Fibroblast of skin of scalp (primary cell): Measurements from ENCODE around the gene USP22.
A peak's percentile ranks its signal among the peaks of the same experiment; 100 is the strongest.

Experiments used
- DNase-seq: peaks from one replicate; pipeline ENCODE4 v3.0.0-alpha.2; 2013

Gene USP22

GRCh38 chr17:20999841-21000532 is 42.8 kb downstream of the USP22 start:
- no peak for DNase-seq

- no peak for DNase-seq
These were observed 43.7 kb downstream of the USP22 start for GRCh38 chr17:20999044-20999573.

- no peak for DNase-seq
These were observed 44.2 kb downstream of the USP22 start for GRCh38 chr17:20998571-20999043.

GRCh38 chr17:20997711-20998570 is 44.9 kb downstream of the USP22 start:
- peak; percentile 32 for DNase-seq

- DNase-seq, result no peak
These were observed 45.8 kb downstream of the USP22 start for GRCh38 chr17:20996724-20997615.

GRCh38 chr17:20995873-20996723 is 46.7 kb downstream of the USP22 start:
- DNase-seq, result no peak

GRCh38 chr17:20995164-20995872 is 47.5 kb downstream of the USP22 start:
- no peak for DNase-seq

GRCh38 chr17:20994779-20995149 is 48.0 kb downstream of the USP22 start:
- DNase-seq, result no peak

GRCh38 chr17:20993863-20994778 is 48.7 kb downstream of the USP22 start:
- no peak for DNase-seq

- peak; percentile 85 for DNase-seq
These were observed 49.6 kb downstream of the USP22 start for GRCh38 chr17:20992987-20993862.

GRCh38 chr17:20992416-20992815 is 50.4 kb downstream of the USP22 start:
- no peak for DNase-seq

GRCh38 chr17:20991276-20992037 is 51.4 kb downstream of the USP22 start:
- no peak for DNase-seq

GRCh38 chr17:20989991-20990855 is 52.6 kb downstream of the USP22 start:
- peak; percentile 59 for DNase-seq

GRCh38 chr17:20989481-20989880 is 53.3 kb downstream of the USP22 start:
- no peak for DNase-seq

- DNase-seq, result no peak
These were observed 53.9 kb downstream of the USP22 start for GRCh38 chr17:20988896-20989295.

- no peak for DNase-seq
These were observed 54.7 kb downstream of the USP22 start for GRCh38 chr17:20988001-20988636.
